ENCODE data around the gene RBPJ. TPM values are rescaled to one million over a fixed set of nuclear protein-coding genes. Genes with fewer than 3 reads are reported as not detected.

RBPJ gene
- total RNA-seq, 4 donors from 2014 or later: 42.9 to 238 (median 75.2) TPM

- no peak overlapping the region for H3K27ac ChIP-seq
- no peak overlapping the region for H3K4me3 ChIP-seq
- H3K27me3 ChIP-seq: no peaks in the 10 kb centered on the region
- TF ChIP-seq CTCF (IDR thresholded peaks at IDR 0.05): no peak
- TF ChIP-seq POLR2A (IDR thresholded peaks at IDR 0.05): no peak
- no peaks in the 10 kb centered on the region for H3K9me3 ChIP-seq
- H3K36me3 ChIP-seq: no peaks in the 10 kb centered on the region
- no peak for DNase-seq
- no peaks in the 10 kb centered on the region for H3K4me1 ChIP-seq
- intact Hi-C loops (cut with DNase I; ENCODE audit: low total_unique reads): no loop called here
Observed at GRCh38 chr4:26300314-26301307, 20.2 kb upstream of the RBPJ start.

- TF ChIP-seq POLR2A (IDR thresholded peaks at IDR 0.05) (no peak), CTCF (IDR thresholded peaks at IDR 0.05) (no peak)
- Histone ChIP-seq H3K4me1 (no peaks in the 10 kb centered on the region), H3K27ac (no peak overlapping the region), H3K4me3 (no peak overlapping the region), H3K9me3 (no peaks in the 10 kb centered on the region), H3K27me3 (no peaks in the 10 kb centered on the region), H3K36me3 (no peaks in the 10 kb centered on the region)
- intact Hi-C loops (cut with DNase I; ENCODE audit: low total_unique reads): no loop called here
- no peak for DNase-seq
Observed at GRCh38 chr4:26302031-26302899, 18.5 kb upstream of the RBPJ start.

GRCh38 chr4:26303008-26303407 is 17.8 kb upstream of the RBPJ start:
- intact Hi-C loops (cut with DNase I; ENCODE audit: low total_unique reads): no loop called here

GRCh38 chr4:26307037-26307800 is 13.6 kb upstream of the RBPJ start:
- Histone ChIP-seq H3K9me3 (no peaks in the 10 kb centered on the region), H3K36me3 (no peaks in the 10 kb centered on the region), H3K4me1 (no peaks in the 10 kb centered on the region), H3K27ac (peak overlapping the region; percentile 43 to 50), H3K4me3 (no peak overlapping the region), H3K27me3 (no peaks in the 10 kb centered on the region)
- no peak for DNase-seq
- intact Hi-C loops (cut with DNase I; ENCODE audit: low total_unique reads): no loop called here
- TF ChIP-seq CTCF (IDR thresholded peaks at IDR 0.05): no peak
- no peak for TF ChIP-seq POLR2A (IDR thresholded peaks at IDR 0.05)

More at GRCh38 chr4:26303008-26303407, 17.8 kb upstream of the RBPJ start:
- no peak overlapping the region for H3K4me3 ChIP-seq
- H3K36me3 ChIP-seq: no peaks in the 10 kb centered on the region
- no peaks in the 10 kb centered on the region for H3K9me3 ChIP-seq
- H3K4me1 ChIP-seq: no peaks in the 10 kb centered on the region
- no peak for DNase-seq
- H3K27me3 ChIP-seq: no peaks in the 10 kb centered on the region
- TF ChIP-seq POLR2A (IDR thresholded peaks at IDR 0.05) (no peak), CTCF (IDR thresholded peaks at IDR 0.05) (no peak)
- H3K27ac ChIP-seq: no peak overlapping the region
